ENCODE measurements around the gene MPEG1.

The MPEG1 gene

GRCh38 chr11:59199546-59200422, 12.9 kb downstream of the MPEG1 start:
- TF ChIP-seq EZH2 (IDR thresholded peaks at IDR 0.05; ENCODE audit: borderline replicate concordance, low read depth, low read length, severe bottlenecking) (no peak), CTCF (IDR thresholded peaks at IDR 0.05; ENCODE audit: borderline replicate concordance, extremely low read depth, low read length, poor library complexity, severe bottlenecking) (no peak)
- Histone ChIP-seq H3K4me1 (ENCODE audit: insufficient read depth, low read length) (no peaks in the 10 kb centered on the region), H3K9me3 (ENCODE audit: insufficient read depth, low read length, severe bottlenecking) (no peaks in the 10 kb centered on the region), H3K27me3 (ENCODE audit: insufficient read depth, low read length, poor library complexity) (no peaks in the 10 kb centered on the region), H3K27ac (ENCODE audit: low read length) (no peak overlapping the region), H3K4me2 (ENCODE audit: insufficient read depth, low read length) (no peak overlapping the region), H2AFZ (ENCODE audit: low read depth, low read length) (no peak overlapping the region), H3K4me3 (ENCODE audit: low read depth in 1 of 2, low read length in 2 of 2) (no peak overlapping the region), H3K9ac (ENCODE audit: low read depth, low read length) (no peak overlapping the region), H3K79me2 (ENCODE audit: insufficient read depth, low read length) (no peaks in the 10 kb centered on the region), H4K20me1 (ENCODE audit: insufficient read depth, low read length) (no peaks in the 10 kb centered on the region), H3K36me3 (ENCODE audit: insufficient read depth, low read length) (no peaks in the 10 kb centered on the region; the same call in 1 of the 2 replicates)
- no peak for ATAC-seq (ENCODE audit: insufficient read depth, low read depth)
- DNase-seq: no peak

GRCh38 chr11:59198726-59199125, 14.0 kb downstream of the MPEG1 start:
- no peak overlapping the region for H2AFZ ChIP-seq (ENCODE audit: low read depth, low read length)
- DNase-seq (no peak), ATAC-seq (ENCODE audit: insufficient read depth, low read depth) (no peak)
- no peak for TF ChIP-seq CTCF (IDR thresholded peaks at IDR 0.05; ENCODE audit: borderline replicate concordance, extremely low read depth, low read length, poor library complexity, severe bottlenecking)
- TF ChIP-seq EZH2 (IDR thresholded peaks at IDR 0.05; ENCODE audit: borderline replicate concordance, low read depth, low read length, severe bottlenecking): no peak
- H4K20me1 ChIP-seq (ENCODE audit: insufficient read depth, low read length): no peaks in the 10 kb centered on the region
- no peaks in the 10 kb centered on the region for H3K27me3 ChIP-seq (ENCODE audit: insufficient read depth, low read length, poor library complexity)
- no peak overlapping the region for H3K4me2 ChIP-seq (ENCODE audit: insufficient read depth, low read length)
- no peaks in the 10 kb centered on the region for H3K4me1 ChIP-seq (ENCODE audit: insufficient read depth, low read length)
- no peaks in the 10 kb centered on the region for H3K79me2 ChIP-seq (ENCODE audit: insufficient read depth, low read length)
- no peak overlapping the region for H3K27ac ChIP-seq (ENCODE audit: low read length)
- H3K4me3 ChIP-seq (ENCODE audit: low read depth in 1 of 2, low read length in 2 of 2): no peak overlapping the region
- H3K9ac ChIP-seq (ENCODE audit: low read depth, low read length): no peak overlapping the region
- no peaks in the 10 kb centered on the region; the same call in 1 of the 2 replicates for H3K36me3 ChIP-seq (ENCODE audit: insufficient read depth, low read length)
- H3K9me3 ChIP-seq (ENCODE audit: insufficient read depth, low read length, severe bottlenecking): no peaks in the 10 kb centered on the region

- no peak for DNase-seq
- ATAC-seq (ENCODE audit: insufficient read depth, low read depth): no peak
- H3K4me1 ChIP-seq (ENCODE audit: insufficient read depth, low read length): no peaks in the 10 kb centered on the region
Measured at GRCh38 chr11:59197991-59198390, 14.7 kb downstream of the MPEG1 start.

More at GRCh38 chr11:59197991-59198390, 14.7 kb downstream of the MPEG1 start:
- Histone ChIP-seq H3K9ac (ENCODE audit: low read depth, low read length) (no peak overlapping the region), H3K27ac (ENCODE audit: low read length) (no peak overlapping the region), H4K20me1 (ENCODE audit: insufficient read depth, low read length) (no peaks in the 10 kb centered on the region), H2AFZ (ENCODE audit: low read depth, low read length) (no peak overlapping the region), H3K4me2 (ENCODE audit: insufficient read depth, low read length) (no peak overlapping the region), H3K79me2 (ENCODE audit: insufficient read depth, low read length) (no peaks in the 10 kb centered on the region), H3K4me3 (ENCODE audit: low read depth in 1 of 2, low read length in 2 of 2) (no peak overlapping the region), H3K9me3 (ENCODE audit: insufficient read depth, low read length, severe bottlenecking) (no peaks in the 10 kb centered on the region), H3K36me3 (ENCODE audit: insufficient read depth, low read length) (no peaks in the 10 kb centered on the region; the same call in 1 of the 2 replicates), H3K27me3 (ENCODE audit: insufficient read depth, low read length, poor library complexity) (no peaks in the 10 kb centered on the region)
- TF ChIP-seq EZH2 (IDR thresholded peaks at IDR 0.05; ENCODE audit: borderline replicate concordance, low read depth, low read length, severe bottlenecking): no peak
- TF ChIP-seq CTCF (IDR thresholded peaks at IDR 0.05; ENCODE audit: borderline replicate concordance, extremely low read depth, low read length, poor library complexity, severe bottlenecking): no peak

All from DND-41 (cell line).